HepG2 (cell line): ENCODE measurements around the gene STAT4. TPM values are rescaled to one million over a fixed set of nuclear protein-coding genes. Genes with fewer than 3 reads are reported as not detected.

ENCODE experiments used
- ATAC-seq: fragments of 200-7000 bp; cut with Tn5 transposase; 3 replicates; pipeline ENCODE4 v1.9.1; 2020; ENCODE audit warnings: mild to moderate bottlenecking, moderate library complexity
- BruUV-seq: library from RNA; stranded (reverse); fragments of 400-500 nt; replicated peaks from 2 replicates; lab custom pipeline; 2021; lab: Mats Ljungman, UMichigan
- CTCF ChIA-PET: fragments of 300-600 bp; formaldehyde crosslinking; extraction: SDS; loops from one replicate; lab custom pipeline; 2021; ENCODE audit warnings: low total read pairs, inconsistent platforms, low intra/inter-chr PET ratio; lab: Yijun Ruan, JAX
- POLR2A ChIA-PET: fragments of 350-600 bp; sonication (Branson Sonifier 250); formaldehyde crosslinking; loops from one replicate; lab custom pipeline; 2020; ENCODE audit warnings: antibody characterized with exemption, inconsistent platforms; lab: Yijun Ruan, JAX
- DNase-seq: peaks from one replicate; pipeline ENCODE4 v3.0.0-alpha.2; 2015; ENCODE audit warnings: low spot score
- FAIRE-seq: peaks from 3 replicates; lab custom pipeline; 2011; peaks lifted over from hg19 to GRCh38; lab: Jason Lieb, UNC
- H2AFZ ChIP-seq: one replicate; pipeline ENCODE4 v1.6.1; 2011; ENCODE audit warnings: low read length, inconsistent platforms
- H3K27ac ChIP-seq: fragments of 300-600 bp; 3 replicates; pipeline ENCODE4 v1.8.0; 2011; ENCODE audit warnings: mixed run types, mild to moderate bottlenecking, mixed read lengths, low read length, inconsistent platforms; ENCODE audit not compliant: insufficient read depth; ENCODE audit errors: extremely low read length
- H3K27me3 ChIP-seq, 2 experiments: fragments of 200-600 bp in 1 of 2; 2 replicates in 1 of 2; 3 replicates in 1 of 2; pipeline versions ENCODE4 v1.6.0 to v1.8.0; 2011; ENCODE audit warnings: low read length in 2 of 2, mild to moderate bottlenecking in 2 of 2, moderate library complexity in 2 of 2, inconsistent platforms in 1 of 2; ENCODE audit not compliant: insufficient read depth in 2 of 2, control insufficient read depth in 1 of 2
- H3K36me3 ChIP-seq, 2 experiments: fragments of 200-600 bp in 1 of 2; replicated peaks in 1 of 2; 2 replicates in 1 of 2; 3 replicates in 1 of 2; pipeline versions ENCODE4 v1.5.1 to v1.8.0; 2011; ENCODE audit warnings: low read length in 2 of 2, inconsistent platforms in 1 of 2; ENCODE audit not compliant: insufficient read depth in 2 of 2, control insufficient read depth in 1 of 2
- H3K4me1 ChIP-seq: 2 replicates; pipeline ENCODE4 v1.5.1; 2012; ENCODE audit warnings: low read length, inconsistent platforms; ENCODE audit not compliant: insufficient read depth
- H3K4me2 ChIP-seq: 2 replicates; pipeline ENCODE4 v1.6.0; 2011; ENCODE audit warnings: low read depth, low read length, inconsistent platforms
- H3K4me3 ChIP-seq, 3 experiments: fragments of 200-600 bp in 1 of 3; sonication (generic), shearing (Covaris generic) in 1 of 3; replicated peaks in 1 of 3; 2 replicates each; pipeline ENCODE4 v1.5.1; 2011 to 2016; ENCODE audit warnings: low read length in 3 of 3, inconsistent platforms in 2 of 3, low read depth in 2 of 3, mild to moderate bottlenecking in 2 of 3, control low read depth in 1 of 3, mixed read lengths in 1 of 3; ENCODE audit not compliant: insufficient read depth in 1 of 3
- H3K79me2 ChIP-seq: one replicate; pipeline ENCODE4 v1.6.1; 2011; ENCODE audit warnings: low read length, inconsistent platforms; ENCODE audit not compliant: insufficient read depth
- H3K9ac ChIP-seq: 2 replicates; pipeline ENCODE4 v1.6.0; 2011; ENCODE audit warnings: mild to moderate bottlenecking, low read depth, low read length, inconsistent platforms; ENCODE audit not compliant: insufficient read depth
- H3K9me3 ChIP-seq: 2 replicates; pipeline ENCODE4 v1.5.1; 2012; ENCODE audit warnings: mild to moderate bottlenecking, low read length
- H4K20me1 ChIP-seq: 2 replicates; pipeline ENCODE4 v1.6.0; 2011; ENCODE audit warnings: inconsistent platforms, mild to moderate bottlenecking, low read length, moderate library complexity; ENCODE audit not compliant: insufficient read depth
- IRF1 ChIP-seq: sonication (generic); formaldehyde crosslinking; IDR thresholded peaks from 2 replicates; pipeline ENCODE4 v1.4.0; 2020; ENCODE audit warnings: low read depth, mild to moderate bottlenecking, missing genetic modification reagents
- PRMT3 ChIP-seq: sonication (generic); formaldehyde crosslinking; IDR thresholded peaks from 2 replicates; pipeline ENCODE4 v1.8.1; 2022; ENCODE audit warnings: low read depth, mild to moderate bottlenecking, moderate library complexity, missing genetic modification reagents, borderline replicate concordance
- ZFAT ChIP-seq: sonication (generic); formaldehyde crosslinking; conservative IDR thresholded peaks from 2 replicates; pipeline ENCODE4 v1.8.1; 2023; ENCODE audit warnings: missing genetic modification reagents, inconsistent platforms
- ZNF17 ChIP-seq: sonication (generic); formaldehyde crosslinking; IDR thresholded peaks from 2 replicates; pipeline ENCODE4 v1.5.0; 2020; ENCODE audit warnings: mild to moderate bottlenecking, missing genetic modification reagents
- ZNF282 ChIP-seq: fragments of 450-650 bp; IDR thresholded peaks from 2 replicates; pipeline ENCODE4 v1.6.1; 2018; ENCODE audit not compliant: partially characterized antibody
- ZNF468 ChIP-seq: sonication (generic); formaldehyde crosslinking; IDR thresholded peaks from 2 replicates; pipeline ENCODE4 v1.8.0; 2022; ENCODE audit warnings: mild to moderate bottlenecking, moderate library complexity, missing genetic modification reagents
- ZNF773 ChIP-seq: sonication (generic); formaldehyde crosslinking; IDR thresholded peaks from 2 replicates; pipeline ENCODE4 v1.4.0; 2020; ENCODE audit warnings: missing genetic modification reagents, borderline replicate concordance
- whole genome bisulfite sequencing: methylation state at CpG from one replicate; pipeline ENCODE4 v1.1.6; 2017; ENCODE audit warnings: low lambda C conversion rate; 5-methylcytosine and 5-hydroxymethylcytosine counted together
- in situ Hi-C: cut with HindIII; loops from 2 replicates; pipeline ENCODE4 v1.10.0; 2017; ENCODE audit warnings: low pct_unique_long_range_greater_than_20kb; ENCODE audit not compliant: extremely low pct_ligation_motif_present
- intact Hi-C: fragments of 100-400 bp; cut with micrococcal nuclease; formaldehyde crosslinking; loops from one replicate; pipeline ENCODE4 v1.10.0; 2022; ENCODE audit not compliant: unreplicated experiment
- polyA plus RNA-seq, 8 experiments: library from polyadenylated mRNA; depleted of rRNA in 3 of 8; stranded (reverse) in 7 of 8; unstranded in 1 of 8; fragments of >200 nt; fragmentation: Illumina TruSeq in 4 of 8; extraction: Trizol in 4 of 8; gene quantifications; 2 replicates each; pipeline versions ENCODE4 v1.2.1 to v1.2.3, GENCODE V29; 2011 to 2016; ENCODE audit warnings: low read depth in 4 of 8, missing spikeins in 1 of 8, mixed read lengths in 1 of 8; ENCODE audit not compliant: insufficient read depth in 1 of 8
- total RNA-seq, 5 experiments: library from RNA; depleted of rRNA; stranded (reverse); fragments of >200 nt; fragmentation: Illumina TruSeq; extraction: Trizol; gene quantifications; 2 replicates each; pipeline ENCODE4 v1.2.3, GENCODE V29; 2016; ENCODE audit warnings: low read depth in 1 of 5

The STAT4 gene
- total and polyA plus RNA-seq, 2 of the 13 experiments (the other 11 are each of a cell fraction or from before 2014, with no cell fraction given): 0.37 TPM; not detected in 1

GRCh38 chr2:191190435-191190834 lies 39.6 kb upstream of the STAT4 start:
- 52% methylated on average over 2 of the region's 2 CpGs for WGBS
- 0 out of 2 replicates have a peak, but pooled peaks cover 12% of the 10 kb centered on the region for H3K4me1 ChIP-seq
- BruUV-seq: no TSS peak
- H3K27ac ChIP-seq: no peak overlapping the region
- H3K9me3 ChIP-seq: peaks cover 6% of the 10 kb centered on the region; the same call in 1 of the 2 replicates
- no peak for ATAC-seq
- POLR2A ChIA-PET: no interaction called here
- H3K4me3 ChIP-seq: no peak overlapping the region
- no peak for DNase-seq
- no peaks in the 10 kb centered on the region for H3K79me2 ChIP-seq
- intact Hi-C loops (no loop called here), in situ Hi-C loops (no loop called here)
- H2AFZ ChIP-seq: no peak overlapping the region
- no peaks in the 10 kb centered on the region for H3K36me3 ChIP-seq
- H3K9ac ChIP-seq: no peak overlapping the region
- H4K20me1 ChIP-seq: no peaks in the 10 kb centered on the region
- CTCF ChIA-PET: no interaction called here
- no peak for FAIRE-seq
- no peak overlapping the region for H3K4me2 ChIP-seq
- H3K27me3 ChIP-seq: no peaks in the 10 kb centered on the region
- no peak for TF ChIP-seq ZFAT (CRISPR knock-in tag)

GRCh38 chr2:191189112-191189635 lies 38.4 kb upstream of the STAT4 start:
- no peaks in the 10 kb centered on the region for H3K27me3 ChIP-seq
- H3K79me2 ChIP-seq: no peaks in the 10 kb centered on the region
- POLR2A ChIA-PET: no interaction called here
- H2AFZ ChIP-seq: peak overlapping the region; percentile 90
- in situ Hi-C loops: no loop called here
- H3K9me3 ChIP-seq: peaks cover 6% of the 10 kb centered on the region; the same call in 1 of the 2 replicates
- TF ChIP-seq ZNF17: no peak
- TF ChIP-seq PRMT3 (CRISPR knock-in tag): no peak
- TF ChIP-seq ZNF773: no peak
- 0 out of 2 replicates have a peak, but pooled peaks have one; percentile 70 for TF ChIP-seq IRF1 (CRISPR knock-in tag)
- no peak for TF ChIP-seq ZNF468 (CRISPR knock-in tag)
- no peak for TF ChIP-seq ZNF282
- TF ChIP-seq, all 625 proteins: peak for 1
- CTCF ChIA-PET: no interaction called here
- ATAC-seq: no peak
- no peak overlapping the region for H3K27ac ChIP-seq
- 63% methylated on average over 8 of the region's 8 CpGs for WGBS
- FAIRE-seq: no peak
- H4K20me1 ChIP-seq: no peaks in the 10 kb centered on the region
- 0 out of 2 replicates have a peak, but pooled peaks cover 12% of the 10 kb centered on the region for H3K4me1 ChIP-seq
- intact Hi-C loops: no loop called here
- no peak overlapping the region for H3K9ac ChIP-seq
- peak overlapping the region; percentile 46 for H3K4me2 ChIP-seq
- no peak for DNase-seq
- H3K4me3 ChIP-seq: peak overlapping the region in 2 of 3 experiments; percentile 7 to 11; a peak in 4 of 6 replicates
- H3K36me3 ChIP-seq: no peaks in the 10 kb centered on the region
- BruUV-seq: no TSS peak
